Large intestine (tissue), 3 donors: ENCODE measurements around the gene SRL. TPM values are rescaled to one million over a fixed set of nuclear protein-coding genes. Genes with fewer than 3 reads are reported as not detected.
A peak's percentile ranks its signal among the peaks of the same experiment; 100 is the strongest.

Experiments used
- DNase-seq, 2 donors: peaks; one replicate each; pipeline versions ENCODE4 v3.0.0 to v3.0.0-alpha.2; 2013
- H3K27ac ChIP-seq: one replicate; pipeline ENCODE4 v1.5.1; 2013; ENCODE audit warnings: low read length
- H3K27me3 ChIP-seq: 2 replicates; pipeline ENCODE4 v1.6.1; 2013; ENCODE audit warnings: low read length; ENCODE audit not compliant: control insufficient read depth, insufficient read depth
- H3K36me3 ChIP-seq: 2 replicates; pipeline ENCODE4 v1.6.1; 2013; ENCODE audit warnings: low read length; ENCODE audit not compliant: control insufficient read depth, insufficient read depth
- H3K4me1 ChIP-seq: one replicate; pipeline ENCODE4 v1.6.1; 2013; ENCODE audit warnings: low read length; ENCODE audit not compliant: control insufficient read depth, insufficient read depth
- H3K4me3 ChIP-seq: one replicate; pipeline ENCODE4 v1.5.1; 2013; ENCODE audit warnings: low read length
- H3K9me3 ChIP-seq: one replicate; pipeline ENCODE4 v1.6.1; 2013; ENCODE audit warnings: mild to moderate bottlenecking, low read depth, low read length, moderate library complexity; ENCODE audit not compliant: control insufficient read depth
- whole genome bisulfite sequencing: methylation state at CpG from one replicate; pipeline ENCODE4 v1.1.5; 2013; ENCODE audit warnings: low lambda C conversion rate; ENCODE audit not compliant: insufficient coverage; 5-methylcytosine and 5-hydroxymethylcytosine counted together
- polyA plus RNA-seq: library from polyadenylated mRNA; unstranded; fragments of 120-200 nt; gene quantifications from one replicate; pipeline ENCODE4 v1.2.1, GENCODE V29; 2013

Gene SRL
- polyA plus RNA-seq, 1 donor, result 2.3 TPM

GRCh38 chr16:4272114-4272956 is 30.5 kb upstream of the SRL start:
- DNase-seq, result peak in 1 of 2 donors; percentile 62
- Histone ChIP-seq H3K4me3 (peak overlapping the region; percentile 96), H3K9me3 (no peaks in the 10 kb centered on the region), H3K36me3 (no peaks in the 10 kb centered on the region), H3K4me1 (peaks cover 10% of the 10 kb centered on the region), H3K27ac (peak overlapping the region; percentile 79), H3K27me3 (no peaks in the 10 kb centered on the region)
- no CpG with 5 or more reads among the region's 79 CpGs for WGBS

DNA sequence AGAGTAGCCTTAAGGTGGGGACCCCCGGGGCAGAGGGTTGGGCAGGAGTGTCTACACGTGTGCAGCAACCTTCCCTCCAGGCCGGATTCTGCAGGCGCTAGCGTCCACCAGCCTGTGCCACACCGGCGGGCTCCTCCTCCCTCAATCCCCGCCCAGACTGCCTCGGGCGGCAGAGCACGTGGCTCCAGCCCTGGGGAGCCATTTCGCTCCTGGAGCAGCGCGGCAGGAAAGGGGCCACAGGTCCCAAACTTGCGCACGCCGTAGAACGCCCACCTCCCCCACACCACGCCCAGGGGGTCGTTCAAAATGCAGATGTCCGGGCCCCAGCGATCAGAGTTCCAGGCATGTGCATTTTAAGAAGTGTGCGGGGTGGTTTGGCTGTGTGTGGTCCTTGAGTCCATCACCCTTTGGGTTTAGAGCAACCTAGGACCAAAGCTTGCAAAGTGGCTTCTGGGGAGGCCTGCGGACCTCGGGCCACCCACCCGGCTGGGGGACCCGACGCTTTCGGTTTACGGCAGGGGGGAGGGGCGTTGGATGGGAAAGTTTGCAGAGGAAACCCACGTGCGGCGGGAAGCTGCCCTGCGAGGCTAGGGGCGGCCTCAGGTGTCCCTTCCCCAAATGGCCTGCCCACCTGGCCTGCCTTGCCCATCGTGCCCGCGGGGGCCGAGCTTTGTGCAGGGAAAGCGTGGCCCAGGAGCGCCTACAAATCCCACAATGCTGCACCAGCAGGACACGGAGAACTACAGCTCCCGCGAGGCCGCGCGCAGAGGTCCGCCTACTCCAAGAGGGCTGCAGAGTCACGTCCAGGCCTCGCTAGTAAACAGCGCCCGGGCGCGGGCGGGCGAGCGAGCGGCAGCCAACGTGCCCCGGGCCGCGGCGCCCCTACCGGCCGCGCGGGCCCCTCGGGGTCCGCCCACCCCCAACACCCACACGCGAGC is 29.6 kb upstream of the SRL start:
- no peaks in the 10 kb centered on the region for H3K36me3 ChIP-seq
- no CpG with 5 or more reads among the region's 72 CpGs for WGBS
- peak overlapping the region; percentile 96 for H3K27ac ChIP-seq
- H3K27me3 ChIP-seq, result no peaks in the 10 kb centered on the region
- DNase-seq, result peak; percentile 91 to 96
- H3K4me3 ChIP-seq, result peak overlapping the region; percentile 96
- no peaks in the 10 kb centered on the region for H3K9me3 ChIP-seq
- H3K4me1 ChIP-seq, result peaks cover 10% of the 10 kb centered on the region

- DNase-seq, result no peak
- Histone ChIP-seq H3K27me3 (no peaks in the 10 kb centered on the region), H3K36me3 (no peaks in the 10 kb centered on the region), H3K4me1 (peaks cover 10% of the 10 kb centered on the region), H3K27ac (no peak overlapping the region), H3K4me3 (no peak overlapping the region), H3K9me3 (no peaks in the 10 kb centered on the region)
- no CpG with 5 or more reads among the region's 7 CpGs for WGBS
Measured at GRCh38 chr16:4270595-4270994, 28.7 kb upstream of the SRL start.

GRCh38 chr16:4270091-4270490 is 28.2 kb upstream of the SRL start:
- Histone ChIP-seq H3K9me3 (no peaks in the 10 kb centered on the region), H3K27me3 (no peaks in the 10 kb centered on the region), H3K4me3 (no peak overlapping the region), H3K27ac (no peak overlapping the region), H3K36me3 (no peaks in the 10 kb centered on the region), H3K4me1 (peaks cover 10% of the 10 kb centered on the region)
- DNase-seq, result no peak
- WGBS, result no CpG with 5 or more reads among the region's 5 CpGs

- peaks cover 17% of the 10 kb centered on the region for H3K4me1 ChIP-seq
- DNase-seq, result no peak
- H3K27me3 ChIP-seq, result no peaks in the 10 kb centered on the region
- H3K9me3 ChIP-seq, result peaks cover 7% of the 10 kb centered on the region
- no CpG with 5 or more reads among the region's 6 CpGs for WGBS
- peaks cover 11% of the 10 kb centered on the region for H3K36me3 ChIP-seq
- H3K27ac ChIP-seq, result no peak overlapping the region
- H3K4me3 ChIP-seq, result no peak overlapping the region
Measured at GRCh38 chr16:4266372-4266771, 24.5 kb upstream of the SRL start.

GRCh38 chr16:4265676-4266075 is 23.8 kb upstream of the SRL start:
- peaks cover 7% of the 10 kb centered on the region for H3K9me3 ChIP-seq
- peaks cover 12% of the 10 kb centered on the region for H3K36me3 ChIP-seq
- no CpG with 5 or more reads among the region's 7 CpGs for WGBS
- DNase-seq, result no peak
- H3K27me3 ChIP-seq, result no peaks in the 10 kb centered on the region
- H3K4me3 ChIP-seq, result no peak overlapping the region
- peaks cover 14% of the 10 kb centered on the region for H3K4me1 ChIP-seq
- H3K27ac ChIP-seq, result no peak overlapping the region

- Histone ChIP-seq H3K4me1 (peaks cover 10% of the 10 kb centered on the region), H3K27me3 (no peaks in the 10 kb centered on the region), H3K9me3 (peaks cover 7% of the 10 kb centered on the region), H3K27ac (peak overlapping the region; percentile 39), H3K36me3 (peaks cover 15% of the 10 kb centered on the region), H3K4me3 (no peak overlapping the region)
- no peak for DNase-seq
- no CpG with 5 or more reads among the region's 5 CpGs for WGBS
Measured at GRCh38 chr16:4264546-4264945, 22.7 kb upstream of the SRL start.

DNA sequence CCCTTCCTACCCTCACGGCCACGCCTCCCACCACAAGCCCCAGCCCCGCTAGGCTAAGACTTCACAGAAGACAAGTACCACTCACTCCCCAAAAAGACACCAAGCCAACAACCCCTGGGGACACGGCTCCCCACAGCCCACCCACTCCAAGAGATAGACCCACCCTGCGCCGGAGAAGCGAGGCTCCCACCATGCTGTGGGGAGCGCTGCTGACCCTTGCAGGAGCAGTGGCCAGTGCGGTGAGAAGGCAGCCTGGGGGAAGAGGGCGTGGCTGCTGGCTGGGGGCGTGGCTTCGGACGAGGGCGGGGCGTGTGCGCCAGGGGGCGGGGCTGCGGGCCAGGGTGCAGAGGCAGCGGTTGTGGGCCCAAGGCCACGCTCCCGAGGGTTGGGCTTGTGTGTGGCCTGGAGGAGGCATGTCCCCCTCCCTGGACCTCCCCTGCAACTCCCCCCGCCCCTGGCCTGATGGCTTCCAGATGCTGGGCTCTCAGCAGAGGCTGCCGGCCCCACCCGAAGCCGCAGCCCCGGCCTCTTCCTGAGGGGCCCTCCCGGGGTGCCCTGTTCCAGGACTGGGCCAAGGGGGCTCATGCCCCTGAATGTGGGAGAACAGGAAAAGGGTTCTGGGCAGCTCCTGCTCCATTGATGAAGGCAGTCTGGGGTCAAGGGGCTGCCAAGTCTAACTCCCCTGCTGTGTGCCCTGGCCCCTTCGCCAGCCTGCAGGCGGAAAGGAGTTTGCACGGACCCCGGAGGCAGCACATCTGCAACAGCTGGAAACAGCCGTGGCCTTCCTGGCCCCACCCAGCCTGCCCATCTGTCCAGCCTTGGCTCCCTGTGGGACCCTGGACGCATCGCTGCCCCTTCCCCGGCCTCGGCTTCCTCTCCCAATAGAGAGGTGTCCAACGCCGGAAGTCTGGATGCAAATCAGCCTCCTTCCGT is 21.9 kb upstream of the SRL start:
- peak; percentile 69 for DNase-seq
- H3K27ac ChIP-seq, result peak overlapping the region; percentile 39
- WGBS, result no CpG with 5 or more reads among the region's 39 CpGs
- H3K9me3 ChIP-seq, result peaks cover 7% of the 10 kb centered on the region
- peaks cover 10% of the 10 kb centered on the region for H3K4me1 ChIP-seq
- no peaks in the 10 kb centered on the region for H3K27me3 ChIP-seq
- H3K4me3 ChIP-seq, result no peak overlapping the region
- H3K36me3 ChIP-seq, result peaks cover 17% of the 10 kb centered on the region

GRCh38 chr16:4262303-4262835 is 20.5 kb upstream of the SRL start:
- no peak overlapping the region for H3K4me3 ChIP-seq
- H3K4me1 ChIP-seq, result peaks cover 21% of the 10 kb centered on the region
- no peaks in the 10 kb centered on the region for H3K27me3 ChIP-seq
- no peak overlapping the region for H3K27ac ChIP-seq
- H3K9me3 ChIP-seq, result peaks cover 7% of the 10 kb centered on the region
- no CpG with 5 or more reads among the region's 22 CpGs for WGBS
- peaks cover 17% of the 10 kb centered on the region for H3K36me3 ChIP-seq
- no peak for DNase-seq
